HEK293 (cell line): ENCODE results near the gene NRL.

Source experiments
- GLI2 ChIP-seq: fragments of 450-650 bp; formaldehyde crosslinking; IDR thresholded peaks from 2 replicates; pipeline ENCODE4; 2017; ENCODE audit warnings: missing biosample characterization, missing genetic modification characterization, low read depth, borderline replicate concordance
- HOXD13 ChIP-seq: sonication (generic); formaldehyde crosslinking; IDR thresholded peaks from 2 replicates; pipeline ENCODE4 v1.8.0; 2022; ENCODE audit warnings: missing genetic modification reagents, borderline replicate concordance
- KLF1 ChIP-seq: fragments of 450-650 bp; formaldehyde crosslinking; IDR thresholded peaks from 2 replicates; pipeline ENCODE4 v1.5.1; 2016; ENCODE audit warnings: missing biosample characterization, missing genetic modification characterization
- KLF17 ChIP-seq: fragments of 450-650 bp; formaldehyde crosslinking; IDR thresholded peaks from 2 replicates; pipeline ENCODE4 v1.5.1; 2016; ENCODE audit warnings: missing biosample characterization, missing genetic modification characterization
- KLF7 ChIP-seq: fragments of 450-650 bp; formaldehyde crosslinking; IDR thresholded peaks from 2 replicates; pipeline ENCODE4 v1.5.1; 2016; ENCODE audit warnings: missing biosample characterization, missing genetic modification characterization, borderline replicate concordance
- MZF1 ChIP-seq: fragments of 450-650 bp; formaldehyde crosslinking; IDR thresholded peaks from 2 replicates; pipeline ENCODE4 v1.5.1; 2017; ENCODE audit warnings: missing biosample characterization, missing genetic modification characterization, borderline replicate concordance
- RBAK ChIP-seq: fragments of 450-650 bp; formaldehyde crosslinking; IDR thresholded peaks from 2 replicates; pipeline ENCODE4 v1.5.1; 2016; ENCODE audit warnings: missing biosample characterization, missing genetic modification characterization
- REST ChIP-seq: fragments of 450-650 bp; formaldehyde crosslinking; IDR thresholded peaks from 2 replicates; pipeline ENCODE4 v1.5.1; 2016; ENCODE audit warnings: missing biosample characterization, missing genetic modification characterization
- SP2 ChIP-seq: fragments of 450-650 bp; formaldehyde crosslinking; IDR thresholded peaks from 2 replicates; pipeline ENCODE4 v1.5.1; 2016; ENCODE audit warnings: missing biosample characterization, missing genetic modification characterization
- ZBTB44 ChIP-seq: fragments of 450-650 bp; IDR thresholded peaks from 2 replicates; pipeline ENCODE4 v1.5.1; 2018; ENCODE audit warnings: missing biosample characterization, mild to moderate bottlenecking, missing genetic modification characterization
- ZFP3 ChIP-seq: fragments of 450-650 bp; formaldehyde crosslinking; IDR thresholded peaks from 2 replicates; pipeline ENCODE4 v1.5.1; 2016; ENCODE audit warnings: low read depth, missing biosample characterization, missing genetic modification characterization
- ZNF10 ChIP-seq: fragments of 450-650 bp; formaldehyde crosslinking; IDR thresholded peaks from 2 replicates; pipeline ENCODE4 v1.5.1; 2017; ENCODE audit warnings: missing biosample characterization, missing genetic modification characterization
- ZNF133 ChIP-seq: fragments of 450-650 bp; formaldehyde crosslinking; IDR thresholded peaks from 2 replicates; pipeline ENCODE4 v1.5.1; 2016; ENCODE audit warnings: missing biosample characterization, missing genetic modification characterization
- ZNF140 ChIP-seq: fragments of 450-650 bp; formaldehyde crosslinking; IDR thresholded peaks from 2 replicates; pipeline ENCODE4 v1.5.1; 2016; ENCODE audit warnings: missing biosample characterization, missing genetic modification characterization
- ZNF169 ChIP-seq: fragments of 450-650 bp; formaldehyde crosslinking; IDR thresholded peaks from 2 replicates; pipeline ENCODE4 v1.5.1; 2016; ENCODE audit warnings: missing biosample characterization, missing genetic modification characterization
- ZNF223 ChIP-seq: fragments of 450-650 bp; formaldehyde crosslinking; IDR thresholded peaks from 2 replicates; pipeline ENCODE4 v1.5.1; 2016; ENCODE audit warnings: missing biosample characterization, missing genetic modification characterization
- ZNF23 ChIP-seq: fragments of 450-650 bp; formaldehyde crosslinking; IDR thresholded peaks from 2 replicates; pipeline ENCODE4 v1.5.1; 2016; ENCODE audit warnings: missing biosample characterization, missing genetic modification characterization, borderline replicate concordance
- ZNF280D ChIP-seq: fragments of 450-650 bp; formaldehyde crosslinking; IDR thresholded peaks from 2 replicates; pipeline ENCODE4 v1.5.1; 2016; ENCODE audit warnings: missing biosample characterization, missing genetic modification characterization
- ZNF449 ChIP-seq: fragments of 450-650 bp; formaldehyde crosslinking; IDR thresholded peaks from 2 replicates; pipeline ENCODE4 v1.5.1; 2017; ENCODE audit warnings: missing biosample characterization, mild to moderate bottlenecking, missing genetic modification characterization, moderate library complexity
- ZNF501 ChIP-seq: fragments of 450-650 bp; formaldehyde crosslinking; IDR thresholded peaks from 2 replicates; pipeline ENCODE4 v1.5.1; 2016; ENCODE audit warnings: missing biosample characterization, missing genetic modification characterization
- ZNF530 ChIP-seq: fragments of 450-650 bp; formaldehyde crosslinking; IDR thresholded peaks from 2 replicates; pipeline ENCODE4 v1.5.1; 2016; ENCODE audit warnings: low read depth, missing biosample characterization, missing genetic modification characterization
- ZNF555 ChIP-seq: fragments of 450-650 bp; formaldehyde crosslinking; conservative IDR thresholded peaks from 2 replicates; pipeline ENCODE4 v1.5.1; 2017; ENCODE audit warnings: missing biosample characterization, mild to moderate bottlenecking, missing genetic modification characterization, inconsistent platforms
- ZNF610 ChIP-seq: fragments of 450-650 bp; formaldehyde crosslinking; IDR thresholded peaks from 2 replicates; pipeline ENCODE4 v1.5.1; 2016; ENCODE audit warnings: missing biosample characterization, missing genetic modification characterization, borderline replicate concordance
- ZNF707 ChIP-seq: fragments of 450-650 bp; formaldehyde crosslinking; IDR thresholded peaks from 2 replicates; pipeline ENCODE4 v1.5.1; 2016; ENCODE audit warnings: missing biosample characterization, missing genetic modification characterization
- ZNF776 ChIP-seq: fragments of 450-650 bp; formaldehyde crosslinking; IDR thresholded peaks from 2 replicates; pipeline ENCODE4 v1.5.0; 2017; ENCODE audit warnings: missing biosample characterization, missing genetic modification characterization, borderline replicate concordance
- ZSCAN4 ChIP-seq: fragments of 450-650 bp; formaldehyde crosslinking; IDR thresholded peaks from 2 replicates; pipeline ENCODE4 v1.5.1; 2017; ENCODE audit warnings: missing biosample characterization, missing genetic modification characterization

The NRL gene

GRCh38 chr14:24036169-24036962, 78.4 kb downstream of the NRL start (continued):
- peak; percentile 49 for TF ChIP-seq ZSCAN4 (tag by site-specific recombination)
- no peak for TF ChIP-seq ZBTB44
- TF ChIP-seq ZNF707 (tag by site-specific recombination) = no peak
- peak; percentile 46; the same call in 1 of the 2 replicates for TF ChIP-seq ZNF10 (tag by site-specific recombination)
- peak; percentile 33; the same call in 1 of the 2 replicates for TF ChIP-seq KLF7 (tag by site-specific recombination)
- TF ChIP-seq RBAK (tag by site-specific recombination) = no peak
- no peak for TF ChIP-seq ZNF555 (tag by site-specific recombination)
- peak; percentile 56 for TF ChIP-seq KLF1
- peak; percentile 17; the same call in 1 of the 2 replicates for TF ChIP-seq ZNF169 (tag by site-specific recombination)
- TF ChIP-seq KLF17 (tag by site-specific recombination) = peak; percentile 85
- no peak for TF ChIP-seq ZNF449 (tag by site-specific recombination)
- TF ChIP-seq ZNF610 (tag by site-specific recombination) = peak; percentile 30; the same call in 1 of the 2 replicates
- TF ChIP-seq ZNF223 (tag by site-specific recombination) = peak; percentile 89
- peak; percentile 47 for TF ChIP-seq SP2
- TF ChIP-seq ZNF140 (tag by site-specific recombination) = no peak
- TF ChIP-seq ZNF23 (tag by site-specific recombination) = no peak
- no peak for TF ChIP-seq ZNF280D (tag by site-specific recombination)
- TF ChIP-seq ZNF530 (tag by site-specific recombination) = no peak
- no peak for TF ChIP-seq GLI2 (tag by site-specific recombination)
- TF ChIP-seq ZFP3 = no peak
- TF ChIP-seq HOXD13 = no peak
- TF ChIP-seq ZNF776 (tag by site-specific recombination) = no peak
- no peak for TF ChIP-seq ZNF133 (tag by site-specific recombination)
- TF ChIP-seq MZF1 = peak; percentile 98
- no peak for TF ChIP-seq REST (tag by site-specific recombination)
- peak; percentile 77; the same call in 1 of the 2 replicates for TF ChIP-seq ZNF501
